OCI-LY7 (cell line): ENCODE data around the gene FOXP1. TPM values are rescaled to one million over a fixed set of nuclear protein-coding genes. Genes with fewer than 3 reads are reported as not detected.
A peak's percentile ranks its signal among the peaks of the same experiment; 100 is the strongest.

ENCODE experiments used
- BruUV-seq: library from RNA; stranded (reverse); fragments of 400-500 nt; replicated peaks from 2 replicates; lab custom pipeline; 2021; lab: Mats Ljungman, UMichigan
- CTCF ChIA-PET: fragments of 300-600 bp; sonication (Branson Sonifier 250); formaldehyde crosslinking; loops from one replicate; lab custom pipeline; 2022; ENCODE audit warnings: antibody characterized with exemption; ENCODE audit not compliant: unreplicated experiment; lab: Charles Lee
- POLR2A ChIA-PET: fragments of 300-600 bp; sonication (Branson Sonifier 250); formaldehyde crosslinking; loops from one replicate; lab custom pipeline; 2022; ENCODE audit warnings: antibody characterized with exemption; lab: Charles Lee
- DNase-seq: peaks from one replicate; pipeline ENCODE4 v3.0.0-alpha.2; 2015; ENCODE audit warnings: low spot score
- H2AFZ ChIP-seq: fragments of 200-600 bp; sonication (generic), shearing (Covaris generic); 2 replicates; pipeline ENCODE4 v1.6.1; 2014; ENCODE audit warnings: mild to moderate bottlenecking, antibody characterized with exemption, low read length, moderate library complexity
- H3K27ac ChIP-seq: fragments of 200-600 bp; sonication (generic); 2 replicates; pipeline ENCODE4 v1.5.1; 2014; ENCODE audit warnings: mixed run types, low read depth, mild to moderate bottlenecking, moderate library complexity, low read length, inconsistent platforms; ENCODE audit not compliant: poor library complexity, severe bottlenecking
- H3K36me3 ChIP-seq: fragments of 200-600 bp; sonication (generic); 2 replicates; pipeline ENCODE4 v1.6.1; 2014; ENCODE audit warnings: mild to moderate bottlenecking, antibody characterized with exemption, low read length, moderate library complexity, mixed read lengths; ENCODE audit not compliant: insufficient read depth
- H3K4me1 ChIP-seq: fragments of 200-600 bp; sonication (generic); 2 replicates; pipeline ENCODE4 v1.5.1; 2014; ENCODE audit warnings: mild to moderate bottlenecking, low read length; ENCODE audit not compliant: insufficient read depth, poor library complexity, severe bottlenecking
- H3K4me2 ChIP-seq: fragments of 200-600 bp; sonication (generic); 2 replicates; pipeline ENCODE4 v1.6.1; 2014; ENCODE audit warnings: mild to moderate bottlenecking, low read length
- H3K4me3 ChIP-seq: fragments of 200-600 bp; sonication (generic); 2 replicates; pipeline ENCODE4 v1.5.1; 2014; ENCODE audit warnings: mild to moderate bottlenecking, low read depth, low read length; ENCODE audit not compliant: poor library complexity, severe bottlenecking
- H3K79me2 ChIP-seq: fragments of 200-600 bp; sonication (generic); 2 replicates; pipeline ENCODE4 v1.6.1; 2016; ENCODE audit warnings: low read depth, mild to moderate bottlenecking, low read length, moderate library complexity, mixed read lengths; ENCODE audit not compliant: insufficient read depth
- H3K9me2 ChIP-seq: fragments of 200-600 bp; sonication (generic); 2 replicates; pipeline ENCODE4 v1.6.1; 2016; ENCODE audit warnings: mild to moderate bottlenecking, low read length, mixed read lengths; ENCODE audit not compliant: insufficient read depth
- H3K9me3 ChIP-seq: fragments of 200-600 bp; sonication (generic); 2 replicates; pipeline ENCODE4 v1.6.1; 2014; ENCODE audit warnings: mild to moderate bottlenecking, mixed run types, low read length, mixed read lengths
- H4K20me1 ChIP-seq: fragments of 200-600 bp; sonication (generic); 2 replicates; pipeline ENCODE4 v1.6.1; 2014; ENCODE audit warnings: mild to moderate bottlenecking, antibody characterized with exemption, low read length, moderate library complexity, mixed read lengths; ENCODE audit not compliant: insufficient read depth
- EZH2phosphoT487 ChIP-seq: fragments of 200-600 bp; sonication (generic); IDR thresholded peaks from 2 replicates; pipeline ENCODE4 v1.6.1; 2018; ENCODE audit warnings: low read depth, borderline replicate concordance, mild to moderate bottlenecking, mixed run types, antibody characterized with exemption, low read length, moderate library complexity, mixed read lengths
- intact Hi-C: fragments of 100-400 bp; cut with micrococcal nuclease; formaldehyde crosslinking; loops from one replicate; pipeline ENCODE4 v1.10.0; 2022; ENCODE audit not compliant: unreplicated experiment
- total RNA-seq, 2 experiments: library from RNA; depleted of rRNA in 1 of 2; stranded (reverse); fragments of >200 nt in 1 of 2; shearing (Covaris generic) in 1 of 2; gene quantifications; 2 replicates each; pipeline ENCODE4 v1.2.3, GENCODE V29; 2014 to 2022
- TF ChIP-seq, protein P1 (sequence below): fragments of 200-600 bp; sonication (generic); conservative IDR thresholded peaks from 2 replicates; pipeline ENCODE4 v1.5.1; 2014; ENCODE audit warnings: mild to moderate bottlenecking, antibody characterized with exemption, low read length, moderate library complexity, mixed read lengths

FOXP1 gene
- total RNA-seq, 2 experiments from 2014 or later = 87.3 to 151 TPM

DNA sequence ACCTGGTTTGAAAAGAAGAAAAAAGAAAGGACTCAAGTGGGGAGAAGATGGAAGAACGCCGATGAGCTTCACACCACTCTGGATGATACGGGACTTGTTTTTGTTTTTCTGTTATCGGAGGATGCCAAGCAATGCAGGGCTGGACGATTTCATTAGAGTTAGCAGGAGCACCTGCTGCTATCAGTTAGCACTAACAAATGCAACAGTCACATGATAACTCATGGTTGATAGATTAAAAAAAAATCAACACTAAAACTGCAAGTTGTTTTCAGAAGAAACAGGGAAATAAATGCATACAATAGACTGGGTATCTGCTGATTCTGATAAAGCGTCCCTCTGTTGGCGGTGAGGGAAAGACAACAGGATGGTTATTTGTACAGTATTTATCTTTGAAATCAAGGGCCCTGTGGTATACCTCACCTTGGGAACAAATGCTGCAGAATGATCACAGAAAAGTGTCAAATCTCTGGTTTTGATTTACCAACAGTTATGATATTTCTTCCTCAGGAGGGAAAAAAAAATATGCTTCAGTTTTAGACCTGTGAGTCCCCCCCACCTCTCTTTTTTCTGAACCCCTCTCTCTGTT, 575.1 kb downstream of the FOXP1 start:
- POLR2A ChIA-PET = interaction anchor here (0.5 to 1.3 kb wide), 5 partner anchors 51 to 549 kb away, joined by 3 to 9 read pairs (median 6); no protein-coding TSS in a partner anchor
- no peak overlapping the region for H3K4me3 ChIP-seq
- peaks cover 16% of the 10 kb centered on the region; the same call in 1 of the 2 replicates for H3K79me2 ChIP-seq

DNA sequence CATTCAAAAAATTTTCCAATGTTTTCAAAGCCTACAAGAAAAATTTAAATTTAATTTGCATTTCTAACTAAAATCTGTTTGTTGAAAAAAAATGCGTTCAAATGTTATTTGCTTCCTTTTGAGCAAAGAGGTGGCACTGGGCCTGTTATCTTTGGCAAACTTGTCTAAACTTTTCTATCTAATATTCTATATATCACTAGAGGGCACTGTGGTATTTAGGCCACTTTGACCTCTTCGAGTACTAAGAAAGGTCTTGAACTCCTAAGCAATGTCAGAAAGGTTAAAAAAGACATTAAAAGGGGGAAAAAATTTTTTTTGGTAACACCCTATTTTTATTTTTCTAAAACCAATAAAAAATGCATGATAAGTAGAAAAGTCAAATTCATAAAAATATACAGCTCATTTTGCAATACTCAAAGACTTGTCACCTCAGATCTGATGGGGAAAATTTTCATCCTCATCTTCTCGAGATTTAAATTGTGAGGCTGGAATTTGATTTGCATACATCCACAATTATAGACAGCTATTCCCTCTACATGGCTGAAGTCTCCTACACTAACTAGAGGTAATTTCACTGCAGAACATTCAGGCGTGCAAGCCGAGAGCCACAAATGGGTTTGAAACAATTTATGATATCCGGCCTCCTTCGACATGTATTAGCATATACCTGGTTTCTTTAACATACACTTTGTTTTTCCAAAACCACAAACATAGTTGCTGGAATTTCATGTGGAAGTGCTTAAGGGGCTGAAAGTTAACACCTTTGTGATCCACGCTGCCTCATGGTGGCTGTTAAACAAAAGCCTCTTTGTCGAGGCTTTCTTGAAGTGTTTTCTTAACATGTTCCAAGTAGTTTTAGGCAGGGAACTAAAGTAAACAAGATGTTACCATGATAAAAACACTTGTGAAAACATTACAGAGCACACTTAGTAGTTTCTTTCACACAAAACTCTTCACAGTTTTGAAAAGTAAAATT, 576.4 kb downstream of the FOXP1 start:
- H3K79me2 ChIP-seq = peaks cover 7% of the 10 kb centered on the region; the same call in 1 of the 2 replicates
- 0 out of 2 replicates have a peak, but pooled peaks cover under 1% of the 10 kb centered on the region for H3K36me3 ChIP-seq
- peaks cover 21% of the 10 kb centered on the region; the same call in 1 of the 2 replicates for H4K20me1 ChIP-seq
- no peaks in the 10 kb centered on the region for H3K9me2 ChIP-seq
- no TSS peak for BruUV-seq
- intact Hi-C loops = loop anchor here (1.0 to 10.0 kb wide), 7 partner anchors 58 to 646 kb away; no protein-coding TSS in a partner anchor
- TF ChIP-seq, protein P1, sequence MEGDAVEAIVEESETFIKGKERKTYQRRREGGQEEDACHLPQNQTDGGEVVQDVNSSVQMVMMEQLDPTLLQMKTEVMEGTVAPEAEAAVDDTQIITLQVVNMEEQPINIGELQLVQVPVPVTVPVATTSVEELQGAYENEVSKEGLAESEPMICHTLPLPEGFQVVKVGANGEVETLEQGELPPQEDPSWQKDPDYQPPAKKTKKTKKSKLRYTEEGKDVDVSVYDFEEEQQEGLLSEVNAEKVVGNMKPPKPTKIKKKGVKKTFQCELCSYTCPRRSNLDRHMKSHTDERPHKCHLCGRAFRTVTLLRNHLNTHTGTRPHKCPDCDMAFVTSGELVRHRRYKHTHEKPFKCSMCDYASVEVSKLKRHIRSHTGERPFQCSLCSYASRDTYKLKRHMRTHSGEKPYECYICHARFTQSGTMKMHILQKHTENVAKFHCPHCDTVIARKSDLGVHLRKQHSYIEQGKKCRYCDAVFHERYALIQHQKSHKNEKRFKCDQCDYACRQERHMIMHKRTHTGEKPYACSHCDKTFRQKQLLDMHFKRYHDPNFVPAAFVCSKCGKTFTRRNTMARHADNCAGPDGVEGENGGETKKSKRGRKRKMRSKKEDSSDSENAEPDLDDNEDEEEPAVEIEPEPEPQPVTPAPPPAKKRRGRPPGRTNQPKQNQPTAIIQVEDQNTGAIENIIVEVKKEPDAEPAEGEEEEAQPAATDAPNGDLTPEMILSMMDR = peak; percentile 95
- no peak for TF ChIP-seq EZH2phosphoT487
- H3K27ac ChIP-seq = no peak overlapping the region
- peaks cover 64% of the 10 kb centered on the region for H3K4me1 ChIP-seq
- DNase-seq = peak; percentile 74
- CTCF ChIA-PET = interaction anchor here (1.2 kb wide), 1 partner anchor 61 kb away, joined by 4 read pairs; no protein-coding TSS in a partner anchor
- no peak overlapping the region for H3K4me3 ChIP-seq
- no peaks in the 10 kb centered on the region for H3K9me3 ChIP-seq
- POLR2A ChIA-PET = no interaction called here
- H2AFZ ChIP-seq = no peak overlapping the region
- peak overlapping the region; percentile 6; the same call in 1 of the 2 replicates for H3K4me2 ChIP-seq

More for the DNA sequence above, 575.1 kb downstream of the FOXP1 start:
- H3K9me2 ChIP-seq = no peaks in the 10 kb centered on the region
- H4K20me1 ChIP-seq = peaks cover 21% of the 10 kb centered on the region; the same call in 1 of the 2 replicates
- BruUV-seq = no TSS peak
- H3K4me1 ChIP-seq = peaks cover 62% of the 10 kb centered on the region
- intact Hi-C loops = loop anchor here (5.0 to 10.0 kb wide), 3 partner anchors 124 to 504 kb away; no protein-coding TSS in a partner anchor
- no peak overlapping the region for H2AFZ ChIP-seq
- peaks cover 5% of the 10 kb centered on the region for H3K36me3 ChIP-seq
- CTCF ChIA-PET = interaction anchor here (1.1 kb wide), 1 partner anchor 14 kb away, joined by 3 read pairs; no protein-coding TSS in a partner anchor
- H3K27ac ChIP-seq = no peak overlapping the region
- no peaks in the 10 kb centered on the region for H3K9me3 ChIP-seq
- H3K4me2 ChIP-seq = peak overlapping the region; percentile 20; the same call in 1 of the 2 replicates
- TF ChIP-seq EZH2phosphoT487 = no peak
- TF ChIP-seq, protein P1 = no peak
- DNase-seq = no peak
